Mucosa of descending colon (tissue), 3 donors: ENCODE measurements around the gene COG8. TPM values are rescaled to one million over a fixed set of nuclear protein-coding genes. Genes with fewer than 3 reads are reported as not detected.
A peak's percentile ranks its signal among the peaks of the same experiment; 100 is the strongest.

Experiments used
- ATAC-seq: fragments of 200-7000 bp; cut with Tn5 transposase; one replicate; pipeline ENCODE4 v1.9.1; 2020; ENCODE audit warnings: mild to moderate bottlenecking, moderate library complexity
- DNase-seq, 3 donors: peaks; one replicate each; pipeline ENCODE4 v3.0.0-alpha.2; 2020
- H3K36me3 ChIP-seq: fragments of 200-600 bp; one replicate; pipeline ENCODE4 v1.8.0; 2021; ENCODE audit warnings: low read depth, mild to moderate bottlenecking
- H3K4me1 ChIP-seq: fragments of 200-600 bp; one replicate; pipeline ENCODE4 v1.8.0; 2021; ENCODE audit warnings: low read depth, mild to moderate bottlenecking
- H3K4me3 ChIP-seq: fragments of 200-600 bp; one replicate; pipeline ENCODE4 v1.8.0; 2021; ENCODE audit warnings: mild to moderate bottlenecking
- H3K9me3 ChIP-seq: fragments of 200-600 bp; one replicate; pipeline ENCODE4 v1.8.0; 2021; ENCODE audit warnings: mild to moderate bottlenecking
- CTCF ChIP-seq: fragments of 200-600 bp; IDR thresholded peaks from one replicate; pipeline ENCODE4 v1.8.0; 2022; ENCODE audit warnings: antibody characterized with exemption, mild to moderate bottlenecking
- intact Hi-C, 2 donors: fragments of 100-400 bp; cut with DNase I in 1 of 2; cut with micrococcal nuclease in 1 of 2; formaldehyde crosslinking; loops; one replicate each; pipeline versions ENCODE4 v1.11.0 to v1.11.1; 2022; cut with DNase I, micrococcal nuclease
- total RNA-seq, 3 donors: library from RNA; stranded (reverse); fragmentation: NEBNext Ultra II Directional in 2 of 3; extraction: Animal tissue kit (Norgen Biotek cat#: 25700) in 2 of 3; gene quantifications; one replicate each; pipeline versions ENCODE4 v1.2.1 to v1.2.4, GENCODE V29; 2021 to 2023
- donor health status: DM: no; HTN: no; CAD: no; lungs with moderate emphysema.
- donor health status: DM: no; HTN: no; CAD: no.
- donor health status: DM: no; HTN: yes; CAD: no.

The COG8 gene
- total RNA-seq, 3 donors from 2014 or later, result 35.6 to 38.3 (median 36.8) TPM

- DNase-seq (no peak), ATAC-seq (no peak)
- no peaks in the 10 kb centered on the region for H3K36me3 ChIP-seq
- no peak for TF ChIP-seq CTCF
- H3K4me1 ChIP-seq, result peaks cover under 1% of the 10 kb centered on the region
- intact Hi-C loops, result no loop called here
- no peaks in the 10 kb centered on the region for H3K9me3 ChIP-seq
- no peak overlapping the region for H3K4me3 ChIP-seq
Measured at GRCh38 chr16:69345923-69346322, 6.6 kb upstream of the COG8 start.

GRCh38 chr16:69344171-69344570, 4.8 kb upstream of the COG8 start:
- H3K9me3 ChIP-seq, result no peaks in the 10 kb centered on the region
- no peak for DNase-seq

GRCh38 chr16:69340095-69340644, 806 bp upstream of the COG8 start:
- peak overlapping the region; percentile 92 for H3K4me3 ChIP-seq
- no peaks in the 10 kb centered on the region for H3K9me3 ChIP-seq
- no peak for DNase-seq
- no peak for ATAC-seq
- peaks cover 23% of the 10 kb centered on the region for H3K4me1 ChIP-seq
- intact Hi-C loops, result no loop called here
- H3K36me3 ChIP-seq, result no peaks in the 10 kb centered on the region
- TF ChIP-seq CTCF, result no peak

More at GRCh38 chr16:69344171-69344570, 4.8 kb upstream of the COG8 start:
- H3K4me1 ChIP-seq, result peaks cover 9% of the 10 kb centered on the region
- H3K36me3 ChIP-seq, result no peaks in the 10 kb centered on the region
- intact Hi-C loops, result no loop called here
- no peak for TF ChIP-seq CTCF
- ATAC-seq, result no peak
- no peak overlapping the region for H3K4me3 ChIP-seq

- H3K36me3 ChIP-seq, result no peaks in the 10 kb centered on the region
- TF ChIP-seq CTCF, result no peak
- DNase-seq (peak in 1 of 3 donors; percentile 61), ATAC-seq (peak; percentile 0)
- peak overlapping the region; percentile 92 for H3K4me3 ChIP-seq
- intact Hi-C loops, result no loop called here
- peaks cover 23% of the 10 kb centered on the region for H3K4me1 ChIP-seq
- no peaks in the 10 kb centered on the region for H3K9me3 ChIP-seq
Measured at GRCh38 chr16:69338557-69339288, 641 bp downstream of the COG8 start.

- Histone ChIP-seq H3K36me3 (no peaks in the 10 kb centered on the region), H3K9me3 (no peaks in the 10 kb centered on the region), H3K4me3 (no peak overlapping the region), H3K4me1 (peaks cover 21% of the 10 kb centered on the region)
- ATAC-seq (no peak), DNase-seq (no peak)
- intact Hi-C loops, result no loop called here
- no peak for TF ChIP-seq CTCF
Measured at GRCh38 chr16:69334696-69335095, 4.7 kb downstream of the COG8 start.
